Measurements from ENCODE around the gene P2RX5. TPM values are rescaled to one million over a fixed set of nuclear protein-coding genes. Genes with fewer than 3 reads are reported as not detected.

Gene P2RX5
- total RNA-seq, 1 donor from 2014 or later, result 349 TPM

GRCh38 chr17:3675886-3676285 lies 20.1 kb downstream of the P2RX5 start:
- H3K9me3 Mint-ChIP-seq, result no peaks in the 10 kb centered on the region
- ATAC-seq (ENCODE audit: low read depth) (no peak), DNase-seq (no peak)
- peaks cover 67% of the 10 kb centered on the region for H3K36me3 Mint-ChIP-seq (ENCODE audit: low read depth)
- peaks cover 4% of the 10 kb centered on the region for H3K4me1 Mint-ChIP-seq
- TF ChIP-seq, protein P1, sequence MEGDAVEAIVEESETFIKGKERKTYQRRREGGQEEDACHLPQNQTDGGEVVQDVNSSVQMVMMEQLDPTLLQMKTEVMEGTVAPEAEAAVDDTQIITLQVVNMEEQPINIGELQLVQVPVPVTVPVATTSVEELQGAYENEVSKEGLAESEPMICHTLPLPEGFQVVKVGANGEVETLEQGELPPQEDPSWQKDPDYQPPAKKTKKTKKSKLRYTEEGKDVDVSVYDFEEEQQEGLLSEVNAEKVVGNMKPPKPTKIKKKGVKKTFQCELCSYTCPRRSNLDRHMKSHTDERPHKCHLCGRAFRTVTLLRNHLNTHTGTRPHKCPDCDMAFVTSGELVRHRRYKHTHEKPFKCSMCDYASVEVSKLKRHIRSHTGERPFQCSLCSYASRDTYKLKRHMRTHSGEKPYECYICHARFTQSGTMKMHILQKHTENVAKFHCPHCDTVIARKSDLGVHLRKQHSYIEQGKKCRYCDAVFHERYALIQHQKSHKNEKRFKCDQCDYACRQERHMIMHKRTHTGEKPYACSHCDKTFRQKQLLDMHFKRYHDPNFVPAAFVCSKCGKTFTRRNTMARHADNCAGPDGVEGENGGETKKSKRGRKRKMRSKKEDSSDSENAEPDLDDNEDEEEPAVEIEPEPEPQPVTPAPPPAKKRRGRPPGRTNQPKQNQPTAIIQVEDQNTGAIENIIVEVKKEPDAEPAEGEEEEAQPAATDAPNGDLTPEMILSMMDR (IDR thresholded peaks at IDR 0.05), result no peak
- no peaks in the 10 kb centered on the region for H3K27me3 Mint-ChIP-seq
- ChIA-PET CTCF (no interaction called here), POLR2A (interaction anchor here (0.6 to 2.3 kb wide), 4 partner anchors 18 to 170 kb away, joined by 4 to 6 read pairs (median 4); partner anchors contain the start of gene NCBP3)
- intact Hi-C loops (cut with micrococcal nuclease), result no loop called here
- peak overlapping the region; percentile 35 for H3K27ac Mint-ChIP-seq
- H3K4me3 Mint-ChIP-seq, result no peak overlapping the region

GRCh38 chr17:3672571-3672970 lies 23.4 kb downstream of the P2RX5 start:
- H3K4me1 Mint-ChIP-seq, result peaks cover 11% of the 10 kb centered on the region
- H3K27ac Mint-ChIP-seq, result peak overlapping the region; percentile 61
- no peak for DNase-seq
- no peak overlapping the region for H3K4me3 Mint-ChIP-seq
- intact Hi-C loops (cut with micrococcal nuclease), result no loop called here
- ATAC-seq (ENCODE audit: low read depth), result no peak
- ChIA-PET CTCF (no interaction called here), POLR2A (interaction anchor here (1.0 kb wide), 2 partner anchors 10 to 19 kb away, joined by 3 to 9 read pairs; no protein-coding TSS in a partner anchor)
- no peaks in the 10 kb centered on the region for H3K27me3 Mint-ChIP-seq
- H3K9me3 Mint-ChIP-seq, result no peaks in the 10 kb centered on the region
- TF ChIP-seq, protein P1 (IDR thresholded peaks at IDR 0.05), result no peak
- H3K36me3 Mint-ChIP-seq (ENCODE audit: low read depth), result peaks cover 55% of the 10 kb centered on the region

DNA sequence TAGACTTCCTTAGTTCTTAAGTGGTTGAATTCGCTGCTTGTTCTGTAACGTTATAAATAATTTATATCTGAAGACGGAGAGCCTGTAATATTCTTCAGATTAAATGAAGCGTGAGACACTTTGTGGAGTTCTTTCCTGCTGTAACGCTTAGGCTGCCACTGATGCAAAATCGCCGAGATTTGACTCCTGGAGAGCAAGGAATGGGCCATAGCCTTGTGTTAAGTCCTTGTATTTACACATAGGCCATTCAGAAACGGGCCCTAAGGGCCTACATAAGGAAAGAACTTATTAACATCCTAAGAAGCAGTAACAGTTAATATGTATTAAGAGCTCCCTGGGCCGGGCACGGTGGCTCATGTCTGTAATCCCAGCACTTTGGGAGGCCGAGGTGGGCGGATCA lies 26.4 kb downstream of the P2RX5 start:
- intact Hi-C loops (cut with micrococcal nuclease), result no loop called here
- no peak for DNase-seq
- peak overlapping the region; percentile 95 for H3K4me3 Mint-ChIP-seq
- CTCF ChIA-PET, result interaction anchor here (0.9 kb wide), 1 partner anchor 22 kb away, joined by 3 read pairs; no protein-coding TSS in a partner anchor
- TF ChIP-seq, protein P1 (IDR thresholded peaks at IDR 0.05), result no peak
- H3K36me3 Mint-ChIP-seq (ENCODE audit: low read depth), result peaks cover 35% of the 10 kb centered on the region
- peak overlapping the region; percentile 92 for H3K27ac Mint-ChIP-seq
- H3K4me1 Mint-ChIP-seq, result peaks cover 21% of the 10 kb centered on the region
- no peaks in the 10 kb centered on the region for H3K9me3 Mint-ChIP-seq
- POLR2A ChIA-PET, result interaction anchor here (0.8 to 4.3 kb wide), 8 partner anchors 8 to 296 kb away, joined by 3 to 22 read pairs (median 4); partner anchors contain the start of genes CTNS, NCBP3 and SHPK
- ATAC-seq (ENCODE audit: low read depth), result no peak
- H3K27me3 Mint-ChIP-seq, result no peaks in the 10 kb centered on the region

DNA sequence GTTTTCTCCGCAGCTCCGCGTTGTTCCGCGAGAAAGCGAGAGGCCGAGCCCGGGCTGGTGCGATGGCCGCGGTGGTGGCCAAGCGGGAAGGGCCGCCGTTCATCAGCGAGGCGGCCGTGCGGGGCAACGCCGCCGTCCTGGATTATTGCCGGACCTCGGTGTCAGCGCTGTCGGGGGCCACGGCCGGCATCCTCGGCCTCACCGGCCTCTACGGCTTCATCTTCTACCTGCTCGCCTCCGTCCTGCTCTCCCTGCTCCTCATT lies 26.9 kb downstream of the P2RX5 start:
- no peak for DNase-seq
- Mint-ChIP-seq H3K27me3 (no peaks in the 10 kb centered on the region), H3K27ac (peak overlapping the region; percentile 92), H3K9me3 (no peaks in the 10 kb centered on the region), H3K4me3 (peak overlapping the region; percentile 95), H3K36me3 (ENCODE audit: low read depth) (peaks cover 37% of the 10 kb centered on the region), H3K4me1 (peaks cover 21% of the 10 kb centered on the region)
- intact Hi-C loops (cut with micrococcal nuclease), result no loop called here
- POLR2A ChIA-PET, result interaction anchor here (0.6 to 4.3 kb wide), 12 partner anchors 9 to 620 kb away, joined by 3 to 22 read pairs (median 5); partner anchors contain the start of genes CTNS, HASPIN, NCBP3 and SHPK
- CTCF ChIA-PET, result no interaction called here
- TF ChIP-seq, protein P1 (IDR thresholded peaks at IDR 0.05), result no peak
- ATAC-seq (ENCODE audit: low read depth), result no peak

DNA sequence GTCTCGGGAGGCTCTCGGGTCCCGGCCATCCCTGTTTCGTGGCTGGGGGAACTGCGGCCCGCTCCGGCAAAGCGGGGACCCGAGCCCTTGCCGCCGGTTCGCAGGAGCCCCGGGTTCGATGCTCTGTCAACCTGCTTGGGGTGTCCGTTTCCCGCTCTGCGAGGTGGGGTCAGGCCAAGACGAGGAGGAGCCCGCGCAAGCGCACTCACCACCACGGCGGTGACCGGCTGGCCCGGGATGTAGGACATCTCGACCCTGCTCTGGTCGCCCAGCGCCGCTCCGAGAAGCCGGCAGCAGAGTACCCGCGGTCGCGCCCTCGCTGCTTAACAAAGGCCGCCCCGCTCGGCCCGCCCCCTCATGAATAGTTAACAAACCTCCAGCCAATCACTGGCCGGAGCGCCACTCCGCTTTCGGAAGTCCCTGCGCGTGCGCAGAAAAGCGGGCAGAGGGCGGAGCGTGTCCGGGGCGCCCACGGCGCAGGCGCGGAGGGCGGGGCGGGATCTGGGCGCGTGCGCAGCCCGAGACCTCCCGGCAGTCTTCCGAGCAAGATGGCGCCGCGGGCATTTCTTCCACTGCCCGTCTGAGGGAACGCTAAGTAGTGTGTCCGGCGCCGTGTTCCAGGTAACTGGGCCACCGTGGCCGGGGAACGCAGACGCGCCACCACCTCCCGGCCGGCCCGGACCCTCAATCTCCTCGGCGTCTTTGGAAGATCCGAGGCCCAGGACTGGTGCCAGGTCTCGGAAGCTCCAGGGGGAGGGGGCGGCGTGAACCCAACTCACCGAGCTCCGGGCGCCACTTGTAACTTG lies 27.5 kb downstream of the P2RX5 start, which contains the start of the genes EMC6 and TAX1BP3:
Gene EMC6, plus strand, starts transcription at position 534 of the 806 bp plus-strand sequence. CDS start 335 bp downstream, outside the sequence.
Gene TAX1BP3, minus strand, starts transcription at position 300 of the 806 bp plus-strand sequence. Its CDS starts 52 bp downstream, at position 248.
- peaks cover 21% of the 10 kb centered on the region for H3K4me1 Mint-ChIP-seq
- intact Hi-C loops (cut with micrococcal nuclease), result loop anchor here (1.0 kb wide), 1 partner anchor 32 kb away; the partner anchor contains the start of genes CTNS and SHPK
- ChIA-PET CTCF (no interaction called here), POLR2A (interaction anchor here (0.6 to 4.3 kb wide), 15 partner anchors 9 to 1276 kb away, joined by 3 to 22 read pairs (median 5); partner anchors contain the start of genes CTNS, HASPIN, NCBP3 and SHPK)
- peaks cover 38% of the 10 kb centered on the region for H3K36me3 Mint-ChIP-seq (ENCODE audit: low read depth)
- H3K27me3 Mint-ChIP-seq, result no peaks in the 10 kb centered on the region
- peak within 1 kb of the TSS; percentile 95 for H3K4me3 Mint-ChIP-seq
- H3K9me3 Mint-ChIP-seq, result no peaks in the 10 kb centered on the region
- ATAC-seq (ENCODE audit: low read depth), result peak; percentile 88
- DNase-seq, result peak; percentile 100
- TF ChIP-seq, protein P1 (IDR thresholded peaks at IDR 0.05), result no peak
- peak within 1 kb of the TSS; percentile 92 for H3K27ac Mint-ChIP-seq
